Trophoblast cell (in vitro differentiated cells and primary cell): ENCODE measurements around the gene PDS5B.

ENCODE experiments used
- DNase-seq, 2 donors: peaks; one replicate each; pipeline ENCODE4 v3.0.0-alpha.2; 2016
- H2AFZ ChIP-seq: 2 replicates; pipeline ENCODE4 v1.6.1; 2013; ENCODE audit warnings: low read length, moderate library complexity, mild to moderate bottlenecking; ENCODE audit not compliant: insufficient read depth, poor library complexity
- H2AK5ac ChIP-seq: 2 replicates; pipeline ENCODE4 v1.6.1; 2013; ENCODE audit warnings: mild to moderate bottlenecking, low read length
- H2BK120ac ChIP-seq: 2 replicates; pipeline ENCODE4 v1.6.1; 2013; ENCODE audit warnings: low read length, mild to moderate bottlenecking, moderate library complexity; ENCODE audit not compliant: insufficient read depth, poor library complexity
- H2BK12ac ChIP-seq: 2 replicates; pipeline ENCODE4 v1.6.1; 2013; ENCODE audit warnings: mild to moderate bottlenecking, low read length, moderate library complexity
- H2BK5ac ChIP-seq: 2 replicates; pipeline ENCODE4 v1.6.1; 2013; ENCODE audit warnings: low read length, low read depth, moderate library complexity, mild to moderate bottlenecking; ENCODE audit not compliant: poor library complexity
- H3K14ac ChIP-seq: 2 replicates; pipeline ENCODE4 v1.6.1; 2013; ENCODE audit warnings: mild to moderate bottlenecking, low read length
- H3K18ac ChIP-seq: 2 replicates; pipeline ENCODE4 v1.6.1; 2013; ENCODE audit warnings: mild to moderate bottlenecking, low read length
- H3K23ac ChIP-seq: 2 replicates; pipeline ENCODE4 v1.6.1; 2013; ENCODE audit warnings: low read length
- H3K27ac ChIP-seq: 2 replicates; pipeline ENCODE4 v1.5.1; 2013; ENCODE audit warnings: low read depth, mild to moderate bottlenecking, inconsistent platforms, low read length, moderate library complexity
- H3K27me3 ChIP-seq: 2 replicates; pipeline ENCODE4 v1.6.1; 2013; ENCODE audit warnings: inconsistent platforms, mild to moderate bottlenecking, low read length, moderate library complexity; ENCODE audit not compliant: insufficient read depth
- H3K36me3 ChIP-seq, 2 experiments: 1 replicate in 1 of 2; 2 replicates in 1 of 2; pipeline ENCODE4 v1.6.1; 2013; ENCODE audit warnings: low read length in 2 of 2, mild to moderate bottlenecking in 2 of 2, moderate library complexity in 1 of 2; ENCODE audit not compliant: insufficient read depth in 2 of 2, control insufficient read depth in 1 of 2
- H3K4ac ChIP-seq: 2 replicates; pipeline ENCODE4 v1.6.1; 2013; ENCODE audit warnings: low read depth, mild to moderate bottlenecking, low read length, moderate library complexity
- H3K4me1 ChIP-seq, 2 experiments: 1 replicate in 1 of 2; 2 replicates in 1 of 2; pipeline ENCODE4 v1.6.1; 2013; ENCODE audit warnings: low read length in 2 of 2, mild to moderate bottlenecking in 2 of 2, moderate library complexity in 1 of 2; ENCODE audit not compliant: insufficient read depth in 2 of 2, control insufficient read depth in 1 of 2
- H3K4me2 ChIP-seq: 2 replicates; pipeline ENCODE4 v1.6.1; 2013; ENCODE audit warnings: inconsistent platforms, mild to moderate bottlenecking, low read length, moderate library complexity
- H3K4me3 ChIP-seq: 2 replicates; pipeline ENCODE4 v1.5.1; 2013; ENCODE audit warnings: mild to moderate bottlenecking, low read depth, low read length, inconsistent platforms
- H3K79me1 ChIP-seq: one replicate; pipeline ENCODE4 v1.6.1; 2013; ENCODE audit warnings: low read length
- H3K79me2 ChIP-seq: 2 replicates; pipeline ENCODE4 v1.6.1; 2013; ENCODE audit warnings: low read length, mild to moderate bottlenecking; ENCODE audit not compliant: control insufficient read depth, insufficient read depth, poor library complexity
- H3K9ac ChIP-seq: 2 replicates; pipeline ENCODE4 v1.6.1; 2013; ENCODE audit warnings: mild to moderate bottlenecking, low read length
- H3K9me3 ChIP-seq: 2 replicates; pipeline ENCODE4 v1.6.1; 2013; ENCODE audit warnings: low read depth, mild to moderate bottlenecking, control low read depth, inconsistent platforms, low read length; ENCODE audit not compliant: insufficient read depth
- H4K12ac ChIP-seq: 2 replicates; pipeline ENCODE4 v1.6.1; 2013; ENCODE audit warnings: low read depth, mild to moderate bottlenecking, low read length, moderate library complexity
- H4K8ac ChIP-seq: 2 replicates; pipeline ENCODE4 v1.6.1; 2013; ENCODE audit warnings: low read depth, mild to moderate bottlenecking, low read length, moderate library complexity
- H4K91ac ChIP-seq: one replicate; pipeline ENCODE4 v1.6.1; 2013; ENCODE audit warnings: low read depth, mild to moderate bottlenecking, low read length, moderate library complexity
- WGBS: extraction: QIAGEN DNeasy Blood & Tissue Kit; methylation state at CpG from one replicate; pipeline ENCODE4 v1.1.7; 2013; ENCODE audit warnings: missing lambda C conversion rate; ENCODE audit not compliant: insufficient read length, insufficient coverage; ENCODE audit errors: extremely low coverage; 5-methylcytosine and 5-hydroxymethylcytosine counted together

Gene PDS5B

DNA sequence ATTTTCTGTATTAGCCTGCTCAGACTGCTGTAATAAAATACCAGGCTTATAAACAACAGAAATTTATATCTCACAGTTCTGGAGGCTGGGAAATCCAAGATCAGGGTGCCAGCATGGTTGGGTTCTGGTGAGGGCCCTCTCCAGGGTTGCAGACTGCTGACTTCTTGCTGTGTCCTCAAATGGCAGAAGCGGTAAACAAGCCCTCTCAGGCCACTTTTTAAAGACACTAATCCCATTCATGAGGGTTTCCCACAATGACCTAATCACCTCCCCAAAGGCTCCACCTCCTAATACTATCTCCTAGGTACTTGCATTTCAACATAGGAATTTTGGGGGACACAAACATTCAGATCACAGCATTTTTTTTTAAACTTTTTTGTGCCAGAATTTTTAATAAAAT lies 159.3 kb downstream of the PDS5B start:
- H4K12ac ChIP-seq, result no peak overlapping the region
- H3K79me2 ChIP-seq, result no peaks in the 10 kb centered on the region
- WGBS, result no CpG with 5 or more reads among the region's 1 CpG
- peak; percentile 64 to 67 for DNase-seq
- no peak overlapping the region for H4K91ac ChIP-seq
- H3K4me1 ChIP-seq, result no peaks in the 10 kb centered on the region
- H2BK5ac ChIP-seq, result no peak overlapping the region
- no peak overlapping the region for H2BK120ac ChIP-seq
- H3K79me1 ChIP-seq, result no peaks in the 10 kb centered on the region
- no peaks in the 10 kb centered on the region for H3K9me3 ChIP-seq
- no peak overlapping the region for H3K14ac ChIP-seq
- no peak overlapping the region for H2BK12ac ChIP-seq
- H2AK5ac ChIP-seq, result no peak overlapping the region
- H3K36me3 ChIP-seq, result peaks cover 0 to 2% of the 10 kb centered on the region in 2 experiments
- H3K27me3 ChIP-seq, result no peaks in the 10 kb centered on the region
- H4K8ac ChIP-seq, result no peak overlapping the region
- no peak overlapping the region for H3K18ac ChIP-seq
- H3K27ac ChIP-seq, result no peak overlapping the region
- no peak overlapping the region for H3K23ac ChIP-seq
- H3K4me3 ChIP-seq, result no peak overlapping the region
- H3K4ac ChIP-seq, result no peak overlapping the region
- no peak overlapping the region for H3K4me2 ChIP-seq
- H3K9ac ChIP-seq, result no peak overlapping the region
- no peak overlapping the region for H2AFZ ChIP-seq

DNA sequence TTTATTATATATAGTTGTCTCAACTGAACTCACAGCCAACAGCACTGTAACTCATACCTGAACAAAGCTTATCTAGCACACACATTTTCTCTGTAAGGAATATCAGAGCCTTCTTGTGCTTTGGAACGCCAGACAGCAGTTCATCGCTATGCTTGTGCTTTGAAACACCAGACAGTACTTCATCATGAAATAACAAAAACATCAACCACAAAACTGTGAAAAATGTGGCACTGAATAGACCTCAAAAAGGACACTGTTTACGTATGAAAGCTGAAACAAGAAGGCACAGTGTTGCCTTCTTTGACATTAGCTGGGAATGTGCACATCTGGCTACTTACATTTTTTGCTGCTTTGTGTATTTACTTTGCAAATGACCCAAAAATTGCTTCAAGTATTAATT lies 160.2 kb downstream of the PDS5B start:
- peak; percentile 44 to 79 for DNase-seq
- WGBS, result no CpG with 5 or more reads among the region's 3 CpGs
- H3K18ac ChIP-seq, result no peak overlapping the region
- H4K91ac ChIP-seq, result no peak overlapping the region
- no peaks in the 10 kb centered on the region for H3K4me1 ChIP-seq
- no peak overlapping the region for H3K14ac ChIP-seq
- H2BK5ac ChIP-seq, result no peak overlapping the region
- H3K4ac ChIP-seq, result no peak overlapping the region
- H2AK5ac ChIP-seq, result no peak overlapping the region
- H3K79me2 ChIP-seq, result no peaks in the 10 kb centered on the region
- H3K27ac ChIP-seq, result no peak overlapping the region
- no peak overlapping the region for H3K4me2 ChIP-seq
- H2BK12ac ChIP-seq, result no peak overlapping the region
- no peak overlapping the region for H4K12ac ChIP-seq
- no peaks in the 10 kb centered on the region for H3K9me3 ChIP-seq
- no peak overlapping the region for H3K4me3 ChIP-seq
- H4K8ac ChIP-seq, result no peak overlapping the region
- H3K36me3 ChIP-seq, result peaks cover 0 to 2% of the 10 kb centered on the region in 2 experiments
- no peak overlapping the region for H2AFZ ChIP-seq
- H3K79me1 ChIP-seq, result no peaks in the 10 kb centered on the region
- no peaks in the 10 kb centered on the region for H3K27me3 ChIP-seq
- H3K9ac ChIP-seq, result no peak overlapping the region
- H2BK120ac ChIP-seq, result no peak overlapping the region
- H3K23ac ChIP-seq, result no peak overlapping the region

DNA sequence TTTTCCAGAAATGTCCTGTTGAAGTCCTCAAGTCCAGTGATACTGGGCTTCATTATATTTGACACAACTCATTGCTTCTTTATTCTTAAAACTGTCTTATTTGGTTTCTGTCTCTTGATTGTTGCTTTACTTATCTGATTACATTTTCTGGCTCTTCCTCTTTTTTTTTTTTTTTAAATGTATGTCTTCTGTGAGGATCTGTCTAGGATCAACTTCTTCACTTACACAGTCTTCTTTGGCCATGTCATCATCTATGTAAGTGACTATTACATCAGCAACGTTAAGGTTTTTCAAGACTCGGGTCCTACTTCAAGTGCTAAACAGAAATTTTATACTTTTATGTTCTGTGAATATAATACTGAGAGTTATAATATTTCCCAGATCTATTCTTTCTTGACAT lies 162.1 kb downstream of the PDS5B start:
- no peak overlapping the region for H4K12ac ChIP-seq
- no peak overlapping the region for H3K18ac ChIP-seq
- no peak overlapping the region for H3K4me3 ChIP-seq
- peaks cover 0 to 2% of the 10 kb centered on the region in 2 experiments for H3K36me3 ChIP-seq
- no peak overlapping the region for H4K8ac ChIP-seq
- no peaks in the 10 kb centered on the region for H3K79me1 ChIP-seq
- no CpG with 5 or more reads among the region's 2 CpGs for WGBS
- H3K4me1 ChIP-seq, result no peaks in the 10 kb centered on the region
- no peak for DNase-seq
- H2BK5ac ChIP-seq, result no peak overlapping the region
- H3K9me3 ChIP-seq, result no peaks in the 10 kb centered on the region
- H3K4ac ChIP-seq, result no peak overlapping the region
- no peak overlapping the region for H3K4me2 ChIP-seq
- H4K91ac ChIP-seq, result no peak overlapping the region
- H3K14ac ChIP-seq, result no peak overlapping the region
- H2AFZ ChIP-seq, result no peak overlapping the region
- no peak overlapping the region for H2BK120ac ChIP-seq
- no peaks in the 10 kb centered on the region for H3K79me2 ChIP-seq
- no peak overlapping the region for H2AK5ac ChIP-seq
- H3K27me3 ChIP-seq, result no peaks in the 10 kb centered on the region
- no peak overlapping the region for H3K27ac ChIP-seq
- no peak overlapping the region for H2BK12ac ChIP-seq
- no peak overlapping the region for H3K9ac ChIP-seq
- H3K23ac ChIP-seq, result no peak overlapping the region

DNA sequence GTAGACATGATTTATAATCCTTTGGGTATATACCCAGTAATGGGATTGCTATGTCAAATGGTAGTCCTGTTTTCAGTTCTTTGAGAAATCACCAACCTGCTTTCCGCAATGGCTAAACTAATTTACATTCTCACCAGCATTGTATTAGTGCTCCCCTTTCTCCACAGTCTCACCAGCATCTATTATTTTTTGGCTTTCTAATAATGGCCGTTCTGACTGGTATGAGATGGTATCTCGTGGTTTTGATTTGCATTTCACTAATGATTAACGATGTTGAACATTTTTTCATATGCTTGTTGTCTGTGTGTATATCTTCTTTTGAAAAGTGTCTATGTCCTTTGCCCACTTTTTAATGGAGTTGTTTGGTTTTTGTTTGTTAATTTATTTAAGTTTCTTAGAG lies 165.1 kb downstream of the PDS5B start:
- Histone ChIP-seq H2BK120ac (no peak overlapping the region), H3K4me3 (no peak overlapping the region), H3K36me3 (no peaks in the 10 kb centered on the region), H3K23ac (no peak overlapping the region), H3K27me3 (no peaks in the 10 kb centered on the region), H3K79me2 (no peaks in the 10 kb centered on the region), H3K4ac (no peak overlapping the region), H2AK5ac (no peak overlapping the region), H2BK5ac (no peak overlapping the region), H4K91ac (no peak overlapping the region), H3K14ac (no peak overlapping the region), H3K4me1 (no peaks in the 10 kb centered on the region), H2BK12ac (no peak overlapping the region), H2AFZ (no peak overlapping the region), H3K4me2 (no peak overlapping the region), H3K18ac (no peak overlapping the region), H4K8ac (no peak overlapping the region), H4K12ac (no peak overlapping the region), H3K27ac (no peak overlapping the region), H3K9ac (no peak overlapping the region), H3K79me1 (no peaks in the 10 kb centered on the region), H3K9me3 (no peaks in the 10 kb centered on the region)
- no peak for DNase-seq
- no CpG with 5 or more reads among the region's 4 CpGs for WGBS
